CD4-positive, CD25-positive, alpha-beta regulatory T cell (primary cell): ENCODE data around the gene EPS15. TPM values are rescaled to one million over a fixed set of nuclear protein-coding genes. Genes with fewer than 3 reads are reported as not detected.

Experiments used
- ATAC-seq, 2 donors: fragments of 150-1000 bp; cut with Tn5 transposase; one replicate each; pipeline ENCODE4 v1.10.0; 2021; ENCODE audit warnings: low read depth in 2 of 2, moderate number of reproducible peaks in 2 of 2, moderate library complexity in 1 of 2
- DNase-seq, 3 donors: peaks; one replicate each; pipeline versions ENCODE4 v3.0.0 to v3.0.0-alpha.2; 2012 to 2022; ENCODE audit warnings: mixed read lengths in 1 of 3
- H3K27ac ChIP-seq: one replicate; pipeline ENCODE4 v1.7.0; 2013; ENCODE audit warnings: mild to moderate bottlenecking, low read length; ENCODE audit not compliant: insufficient read depth, poor library complexity, severe bottlenecking
- H3K27me3 ChIP-seq: one replicate; pipeline ENCODE4 v1.7.0; 2013; ENCODE audit warnings: low read length; ENCODE audit not compliant: control insufficient read depth, insufficient read depth
- H3K36me3 ChIP-seq: one replicate; pipeline ENCODE4 v1.7.0; 2013; ENCODE audit warnings: mild to moderate bottlenecking, low read length, moderate library complexity; ENCODE audit not compliant: control insufficient read depth, insufficient read depth
- H3K4me1 ChIP-seq: 2 replicates; pipeline ENCODE4 v1.7.0; 2013; ENCODE audit warnings: mild to moderate bottlenecking, low read length; ENCODE audit not compliant: insufficient read depth, control insufficient read depth, poor library complexity, severe bottlenecking
- H3K4me3 ChIP-seq: one replicate; pipeline ENCODE4 v1.7.0; 2013; ENCODE audit warnings: low read depth, mild to moderate bottlenecking, low read length, moderate library complexity
- H3K9me3 ChIP-seq, 2 experiments: 1 replicate in 1 of 2; 2 replicates in 1 of 2; pipeline ENCODE4 v1.7.0; 2013; ENCODE audit warnings: low read length in 2 of 2, mild to moderate bottlenecking in 1 of 2, moderate library complexity in 1 of 2; ENCODE audit not compliant: control insufficient read depth in 2 of 2
- H3K27ac Mint-ChIP-seq, 3 donors: one replicate each; pipeline ENCODE4 v1.8.0; 2020 to 2022; ENCODE audit warnings: mild to moderate bottlenecking in 3 of 3, mixed read lengths in 3 of 3, moderate library complexity in 2 of 3
- H3K27me3 Mint-ChIP-seq: one replicate; pipeline ENCODE4 v1.8.0; 2022; ENCODE audit warnings: mild to moderate bottlenecking, mixed read lengths
- H3K36me3 Mint-ChIP-seq: one replicate; pipeline ENCODE4 v1.8.0; 2020; ENCODE audit warnings: mixed read lengths
- H3K4me1 Mint-ChIP-seq, 4 donors: one replicate each; pipeline ENCODE4 v1.8.0; 2020 to 2022; ENCODE audit warnings: mixed read lengths in 4 of 4, mild to moderate bottlenecking in 1 of 4
- H3K4me3 Mint-ChIP-seq, 4 donors: one replicate each; pipeline ENCODE4 v1.8.0; 2020 to 2022; ENCODE audit warnings: mild to moderate bottlenecking in 4 of 4, mixed read lengths in 4 of 4, moderate library complexity in 3 of 4
- H3K9me3 Mint-ChIP-seq, 7 donors: one replicate each; pipeline ENCODE4 v1.8.0; 2020 to 2022; ENCODE audit warnings: mixed read lengths in 7 of 7, mild to moderate bottlenecking in 3 of 7, moderate library complexity in 2 of 7
- polyA plus RNA-seq, 4 donors: library from polyadenylated mRNA; unstranded; fragments of 300-500 nt; fragmentation: Illumina TruSeq; gene quantifications; one replicate each; pipeline ENCODE4 v1.2.3, GENCODE V29; 2021
- total RNA-seq: library from RNA; stranded (reverse); gene quantifications from one replicate; pipeline ENCODE4 v1.2.3, GENCODE V29; 2022

EPS15 gene
- total RNA-seq, result 135 TPM
- 10 to 100 TPM; 58.5 to 84.1 (median 73.8) TPM for polyA plus RNA-seq

DNA sequence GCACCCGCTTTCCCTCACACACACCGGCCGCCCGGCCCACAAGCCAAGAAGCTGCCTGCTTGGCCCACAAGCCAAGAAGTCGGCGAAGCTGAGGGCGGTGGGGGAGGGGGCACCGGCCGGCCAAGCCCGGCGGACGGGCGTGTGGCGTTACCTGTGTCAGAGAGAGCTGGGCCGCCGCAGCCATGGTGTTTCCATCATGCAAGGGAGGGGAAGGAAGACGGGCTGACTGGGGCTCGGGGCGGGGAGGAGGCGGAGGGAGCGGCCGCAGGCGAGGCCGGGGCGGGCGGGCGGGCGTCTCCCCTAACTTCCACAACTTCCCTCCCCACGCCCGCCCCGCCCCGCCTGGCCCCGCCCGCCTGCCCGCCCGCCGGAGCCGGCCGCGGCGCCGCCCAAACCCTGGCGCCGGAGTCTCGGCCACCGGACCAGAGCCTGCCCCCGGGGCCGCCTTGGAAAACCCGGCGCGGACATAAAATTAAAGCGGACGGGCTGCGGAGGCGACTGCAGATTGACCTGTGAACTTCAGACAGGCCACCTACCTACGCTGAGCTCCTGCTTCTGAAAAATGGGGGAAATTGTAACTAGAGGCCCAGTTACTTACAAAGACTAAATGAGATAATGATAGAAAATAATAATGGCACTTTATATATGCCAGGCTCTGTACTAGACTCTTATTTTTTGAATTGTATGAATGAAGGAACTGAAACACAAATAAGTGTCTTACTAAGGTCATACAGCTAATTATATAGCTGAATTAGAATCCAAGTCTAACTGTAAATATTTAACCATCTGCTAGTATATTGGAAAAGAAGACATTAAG is at the start of gene EPS15:
TSS of gene EPS15 (minus strand) at position 219 of the 817 bp plus-strand sequence. CDS start at position 184, 35 bp downstream.
- H3K27ac Mint-ChIP-seq, result peak within 1 kb of the TSS; percentile 97 to 99 (median 98)
- Histone ChIP-seq H3K4me1 (peaks cover 58% of the 10 kb centered on the region), H3K36me3 (no peaks in the 10 kb centered on the region), H3K4me3 (peak within 1 kb of the TSS; percentile 95), H3K9me3 (no peaks in the 10 kb centered on the region), H3K27ac (peak within 1 kb of the TSS; percentile 83), H3K27me3 (no peaks in the 10 kb centered on the region)
- peaks cover 32 to 61% (median 52%) of the 10 kb centered on the region in 4 donors for H3K4me1 Mint-ChIP-seq
- ATAC-seq (peak; percentile 75 to 78), DNase-seq (peak; percentile 77 to 85 (median 80))
- H3K27me3 Mint-ChIP-seq, result no peaks in the 10 kb centered on the region
- no peaks in the 10 kb centered on the region for H3K36me3 Mint-ChIP-seq
- H3K4me3 Mint-ChIP-seq, result peak within 1 kb of the TSS; percentile 92 to 99 (median 96)
- no peaks in the 10 kb centered on the region for H3K9me3 Mint-ChIP-seq

GRCh38 chr1:51568231-51568935 is 49.3 kb upstream of the EPS15 start:
- H3K4me3 ChIP-seq, result no peak overlapping the region
- Mint-ChIP-seq H3K4me3 (no peak overlapping the region), H3K9me3 (no peaks in the 10 kb centered on the region), H3K27me3 (no peaks in the 10 kb centered on the region), H3K27ac (no peak overlapping the region), H3K4me1 (peaks cover 7 to 38% (median 28%) of the 10 kb centered on the region in 4 donors), H3K36me3 (no peaks in the 10 kb centered on the region)
- H3K9me3 ChIP-seq, result no peaks in the 10 kb centered on the region
- no peak overlapping the region for H3K27ac ChIP-seq
- no peak for DNase-seq
- no peaks in the 10 kb centered on the region for H3K36me3 ChIP-seq
- H3K4me1 ChIP-seq, result peaks cover 32% of the 10 kb centered on the region
- ATAC-seq, result no peak
- H3K27me3 ChIP-seq, result no peaks in the 10 kb centered on the region

- H3K36me3 ChIP-seq, result no peaks in the 10 kb centered on the region
- Mint-ChIP-seq H3K4me1 (peaks cover 7 to 38% (median 28%) of the 10 kb centered on the region in 4 donors), H3K27ac (no peak overlapping the region), H3K36me3 (no peaks in the 10 kb centered on the region), H3K4me3 (no peak overlapping the region), H3K27me3 (no peaks in the 10 kb centered on the region), H3K9me3 (no peaks in the 10 kb centered on the region)
- no peak overlapping the region for H3K4me3 ChIP-seq
- DNase-seq (no peak), ATAC-seq (no peak)
- H3K4me1 ChIP-seq, result peaks cover 32% of the 10 kb centered on the region
- no peaks in the 10 kb centered on the region for H3K27me3 ChIP-seq
- no peaks in the 10 kb centered on the region for H3K9me3 ChIP-seq
- H3K27ac ChIP-seq, result no peak overlapping the region
Measured at GRCh38 chr1:51567653-51568052, 48.6 kb upstream of the EPS15 start.

- Histone ChIP-seq H3K27me3 (no peaks in the 10 kb centered on the region), H3K4me1 (peaks cover 32% of the 10 kb centered on the region), H3K27ac (no peak overlapping the region), H3K36me3 (no peaks in the 10 kb centered on the region), H3K4me3 (no peak overlapping the region), H3K9me3 (no peaks in the 10 kb centered on the region)
- Mint-ChIP-seq H3K4me1 (peaks cover 7 to 36% (median 25%) of the 10 kb centered on the region in 4 donors), H3K4me3 (no peak overlapping the region), H3K27ac (no peak overlapping the region), H3K36me3 (no peaks in the 10 kb centered on the region), H3K9me3 (no peaks in the 10 kb centered on the region), H3K27me3 (no peaks in the 10 kb centered on the region)
- ATAC-seq, result no peak
- no peak for DNase-seq
Measured at GRCh38 chr1:51566260-51566659, 47.2 kb upstream of the EPS15 start.

GRCh38 chr1:51565009-51565408 is 45.9 kb upstream of the EPS15 start:
- no peaks in the 10 kb centered on the region for H3K36me3 ChIP-seq
- Mint-ChIP-seq H3K27me3 (no peaks in the 10 kb centered on the region), H3K4me1 (peaks cover under 1 to 25% (median 14%) of the 10 kb centered on the region in 4 donors), H3K9me3 (no peaks in the 10 kb centered on the region), H3K36me3 (no peaks in the 10 kb centered on the region), H3K27ac (no peak overlapping the region), H3K4me3 (no peak overlapping the region)
- no peaks in the 10 kb centered on the region for H3K9me3 ChIP-seq
- peaks cover 24% of the 10 kb centered on the region for H3K4me1 ChIP-seq
- ATAC-seq, result no peak
- no peak overlapping the region for H3K27ac ChIP-seq
- no peak for DNase-seq
- H3K4me3 ChIP-seq, result no peak overlapping the region
- H3K27me3 ChIP-seq, result no peaks in the 10 kb centered on the region

- H3K4me3 Mint-ChIP-seq, result no peak overlapping the region
- Histone ChIP-seq H3K4me1 (peaks cover 15% of the 10 kb centered on the region), H3K27me3 (no peaks in the 10 kb centered on the region), H3K27ac (no peak overlapping the region), H3K4me3 (no peak overlapping the region), H3K9me3 (no peaks in the 10 kb centered on the region), H3K36me3 (no peaks in the 10 kb centered on the region)
- no peaks in the 10 kb centered on the region for H3K9me3 Mint-ChIP-seq
- H3K27me3 Mint-ChIP-seq, result no peaks in the 10 kb centered on the region
- no peak for ATAC-seq
- H3K36me3 Mint-ChIP-seq, result no peaks in the 10 kb centered on the region
- peak overlapping the region in 2 of 3 donors; percentile 30 to 68 for H3K27ac Mint-ChIP-seq
- peak in 1 of 3 donors; percentile 27 for DNase-seq
- H3K4me1 Mint-ChIP-seq, result peaks cover 0 to 16% (median 7%) of the 10 kb centered on the region in 4 donors
Measured at GRCh38 chr1:51564124-51564523, 45.1 kb upstream of the EPS15 start.

DNA sequence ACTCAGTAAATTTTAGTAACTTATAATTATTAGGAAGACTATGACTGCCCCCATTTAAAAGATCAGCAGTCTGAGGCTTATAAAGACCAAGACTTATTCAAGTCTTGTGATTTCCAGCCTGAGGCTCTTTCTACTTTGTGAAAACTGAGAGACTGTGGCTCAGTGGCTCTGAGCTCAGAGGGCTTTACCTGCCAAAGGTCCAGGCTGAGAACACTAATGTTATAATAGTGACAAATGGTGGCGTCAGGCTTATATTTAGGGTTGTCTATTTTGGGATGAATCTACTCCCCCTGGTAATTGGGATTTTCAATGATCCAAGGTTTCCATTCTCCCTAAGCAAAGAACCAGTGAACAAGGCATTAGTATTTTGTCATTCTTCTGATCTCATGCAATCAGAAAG is 42.6 kb upstream of the EPS15 start:
- H3K27me3 ChIP-seq, result no peaks in the 10 kb centered on the region
- Mint-ChIP-seq H3K9me3 (no peaks in the 10 kb centered on the region), H3K4me1 (peaks cover 0 to 7% (median 5%) of the 10 kb centered on the region in 4 donors), H3K27ac (no peak overlapping the region), H3K36me3 (no peaks in the 10 kb centered on the region), H3K27me3 (no peaks in the 10 kb centered on the region), H3K4me3 (no peak overlapping the region)
- no peak overlapping the region for H3K4me3 ChIP-seq
- no peaks in the 10 kb centered on the region for H3K9me3 ChIP-seq
- peaks cover 7% of the 10 kb centered on the region for H3K4me1 ChIP-seq
- no peak for ATAC-seq
- DNase-seq, result no peak
- no peak overlapping the region for H3K27ac ChIP-seq
- no peaks in the 10 kb centered on the region for H3K36me3 ChIP-seq
